ENCODE data around the gene PTPRM. TPM values are rescaled to one million over a fixed set of nuclear protein-coding genes. Genes with fewer than 3 reads are reported as not detected.

The PTPRM gene
- total and polyA plus RNA-seq, 3 donors from 2014 or later: 76.4 to 101 (median 94.6) TPM

GRCh38 chr18:8339952-8340351, 772.8 kb downstream of the PTPRM start:
- H3K36me3 ChIP-seq (ENCODE audit: low read depth, missing control alignments): no peaks in the 10 kb centered on the region
- no peaks in the 10 kb centered on the region for H3K27me3 ChIP-seq
- WGBS, 2 donors: 60 to 89% methylated on average over 10 of the region's 10 CpGs
- H3K4me1 ChIP-seq: no peaks in the 10 kb centered on the region
- no peak overlapping the region for H3K27ac ChIP-seq
- TF ChIP-seq CTCF (IDR thresholded peaks at IDR 0.05): no peak
- no peak for TF ChIP-seq POLR2A (IDR thresholded peaks at IDR 0.05)
- no peaks in the 10 kb centered on the region for H3K9me3 ChIP-seq
- no peak overlapping the region for H3K4me3 ChIP-seq
- intact Hi-C loops (cut with DNase I; ENCODE audit: low total_unique reads): no loop called here
- DNase-seq: no peak

- intact Hi-C loops (cut with DNase I; ENCODE audit: low total_unique reads): no loop called here
- H3K27me3 ChIP-seq: no peaks in the 10 kb centered on the region
- no peaks in the 10 kb centered on the region for H3K36me3 ChIP-seq (ENCODE audit: low read depth, missing control alignments)
- H3K4me1 ChIP-seq: no peaks in the 10 kb centered on the region
- no peak overlapping the region for H3K27ac ChIP-seq
- H3K4me3 ChIP-seq: no peak overlapping the region
- no peak for DNase-seq
- 57 to 73% methylated on average over 6 of the region's 6 CpGs for WGBS, 2 donors
- H3K9me3 ChIP-seq: no peaks in the 10 kb centered on the region
- no peak for TF ChIP-seq CTCF (IDR thresholded peaks at IDR 0.05)
These were observed 774.5 kb downstream of the PTPRM start for GRCh38 chr18:8341481-8342230.

- Histone ChIP-seq H3K27me3 (no peaks in the 10 kb centered on the region), H3K9me3 (no peaks in the 10 kb centered on the region), H3K4me1 (no peaks in the 10 kb centered on the region), H3K27ac (no peak overlapping the region), H3K4me3 (no peak overlapping the region), H3K36me3 (ENCODE audit: low read depth, missing control alignments) (no peaks in the 10 kb centered on the region)
- intact Hi-C loops (cut with DNase I; ENCODE audit: low total_unique reads): no loop called here
- DNase-seq: no peak
- 91 to 93% methylated on average over 17 of the region's 17 CpGs for WGBS, 2 donors
- TF ChIP-seq POLR2A (IDR thresholded peaks at IDR 0.05) (no peak), CTCF (IDR thresholded peaks at IDR 0.05) (no peak)
These were observed 781.1 kb downstream of the PTPRM start for GRCh38 chr18:8348051-8348720.

- TF ChIP-seq CTCF (IDR thresholded peaks at IDR 0.05) (no peak), POLR2A (IDR thresholded peaks at IDR 0.05) (no peak)
- WGBS, 2 donors: 82 to 94% methylated on average over 2 to 3 of the region's 3 CpGs
These were observed 782.6 kb downstream of the PTPRM start for GRCh38 chr18:8349608-8350323.

More at GRCh38 chr18:8349608-8350323, 782.6 kb downstream of the PTPRM start:
- intact Hi-C loops (cut with DNase I; ENCODE audit: low total_unique reads): no loop called here
- no peak overlapping the region for H3K4me3 ChIP-seq
- H3K4me1 ChIP-seq: no peaks in the 10 kb centered on the region
- no peak overlapping the region for H3K27ac ChIP-seq
- H3K36me3 ChIP-seq (ENCODE audit: low read depth, missing control alignments): no peaks in the 10 kb centered on the region
- H3K27me3 ChIP-seq: no peaks in the 10 kb centered on the region
- DNase-seq: no peak
- no peaks in the 10 kb centered on the region for H3K9me3 ChIP-seq
